ENCODE measurements around the gene RTN4R. TPM values are rescaled to one million over a fixed set of nuclear protein-coding genes. Genes with fewer than 3 reads are reported as not detected.

The RTN4R gene
- polyA plus RNA-seq, 4 donors = 3.8 to 10.4 (median 7.1) TPM

- no peak for DNase-seq (ENCODE audit: low read depth in 4 of 4, low spot score in 2 of 4)
Observed at GRCh38 chr22:20192972-20193760, 75.0 kb downstream of the RTN4R start.

- no peak for DNase-seq (ENCODE audit: low read depth in 4 of 4, low spot score in 2 of 4)
Observed at GRCh38 chr22:20192293-20192971, 75.7 kb downstream of the RTN4R start.

GRCh38 chr22:20191803-20192202 lies 76.3 kb downstream of the RTN4R start:
- DNase-seq (ENCODE audit: low read depth in 4 of 4, low spot score in 2 of 4) = no peak

Other genes with a start within 250 kb of the RTN4R start
- 10 to 100 TPM; 12.2 to 15.2 (median 12.8) TPM for gene TANGO2, start 247.2 kb downstream of the RTN4R start, polyA plus RNA-seq (ENCODE audit: insufficient read length in 4 of 4)
- 10 to 100 TPM; 35.2 to 63.0 (median 50.3) TPM for gene DGCR8, start 188.1 kb downstream of the RTN4R start, polyA plus RNA-seq (ENCODE audit: insufficient read length in 4 of 4)
- 100 to 1,000 TPM; 169 to 211 (median 180) TPM for gene RANBP1, start 152.2 kb downstream of the RTN4R start, polyA plus RNA-seq (ENCODE audit: insufficient read length in 4 of 4)
- gene TRMT2A, start 151.1 kb downstream of the RTN4R start, polyA plus RNA-seq (ENCODE audit: insufficient read length in 4 of 4) = 10 to 100 TPM; 40.2 to 65.5 (median 58.0) TPM
- 10 to 100 TPM; 30.0 to 67.6 (median 49.2) TPM for gene ZDHHC8, start 136.5 kb downstream of the RTN4R start, polyA plus RNA-seq (ENCODE audit: insufficient read length in 4 of 4)
- 1 to 10 TPM in 2 of 4 donors, under 1 TPM in 2; 0.24 to 1.8 (median 0.96) TPM for gene CCDC188, start 117.3 kb downstream of the RTN4R start, polyA plus RNA-seq (ENCODE audit: insufficient read length in 4 of 4)
- gene DGCR6L, start 51.7 kb upstream of the RTN4R start, polyA plus RNA-seq (ENCODE audit: insufficient read length in 4 of 4) = 10 to 100 TPM; 50.6 to 74.4 (median 59.3) TPM
- gene ZNF74, start 125.8 kb upstream of the RTN4R start, polyA plus RNA-seq (ENCODE audit: insufficient read length in 4 of 4) = 10 to 100 TPM; 14.8 to 24.4 (median 20.4) TPM
- gene SCARF2, start 169.5 kb upstream of the RTN4R start, polyA plus RNA-seq (ENCODE audit: insufficient read length in 4 of 4) = 10 to 100 TPM; 17.2 to 31.2 (median 25.8) TPM
- gene KLHL22, start 227.5 kb upstream of the RTN4R start, polyA plus RNA-seq (ENCODE audit: insufficient read length in 4 of 4) = 10 to 100 TPM; 29.1 to 41.3 (median 35.9) TPM
- gene MED15, start 239.3 kb upstream of the RTN4R start, polyA plus RNA-seq (ENCODE audit: insufficient read length in 4 of 4) = 10 to 100 TPM; 31.8 to 67.8 (median 48.3) TPM